Umbilical cord (tissue), 2 donors: ENCODE measurements around the gene MAP2K6. TPM values are rescaled to one million over a fixed set of nuclear protein-coding genes. Genes with fewer than 3 reads are reported as not detected.

ENCODE experiments used
- DNase-seq: peaks from one replicate; pipeline ENCODE4 v3.0.0-alpha.2; 2015; ENCODE audit warnings: low spot score
- total RNA-seq: library from RNA; depleted of rRNA; stranded (reverse); fragments of >200 nt; gene quantifications from one replicate; pipeline ENCODE4 v1.2.3, GENCODE V29; 2014; ENCODE audit warnings: low replicate concordance; ENCODE audit not compliant: insufficient read depth

The MAP2K6 gene
- total RNA-seq, 1 donor from 2014 or later = 7.9 TPM

GRCh38 chr17:69489313-69489712 lies 74.8 kb downstream of the MAP2K6 start:
- no peak for DNase-seq

GRCh38 chr17:69492410-69493071 lies 78.0 kb downstream of the MAP2K6 start:
- peak; percentile 64 for DNase-seq

- DNase-seq = no peak
Observed at GRCh38 chr17:69495787-69496186, 81.3 kb downstream of the MAP2K6 start.

- no peak for DNase-seq
Observed at GRCh38 chr17:69497161-69497560, 82.7 kb downstream of the MAP2K6 start.

- no peak for DNase-seq
Observed at GRCh38 chr17:69499318-69499717, 84.8 kb downstream of the MAP2K6 start.

GRCh38 chr17:69500911-69501429 lies 86.5 kb downstream of the MAP2K6 start:
- DNase-seq = no peak

- DNase-seq = peak; percentile 77
Observed at GRCh38 chr17:69501591-69502468, 87.3 kb downstream of the MAP2K6 start.

- no peak for DNase-seq
Observed at GRCh38 chr17:69503711-69504110, 89.2 kb downstream of the MAP2K6 start.

- no peak for DNase-seq
Observed at GRCh38 chr17:69505740-69506139, 91.2 kb downstream of the MAP2K6 start.

GRCh38 chr17:69506489-69506888 lies 92.0 kb downstream of the MAP2K6 start:
- DNase-seq = no peak

GRCh38 chr17:69508814-69509213 lies 94.3 kb downstream of the MAP2K6 start:
- no peak for DNase-seq

- no peak for DNase-seq
Observed at GRCh38 chr17:69511250-69511649, 96.8 kb downstream of the MAP2K6 start.

GRCh38 chr17:69512946-69513345 lies 98.4 kb downstream of the MAP2K6 start:
- DNase-seq = no peak

GRCh38 chr17:69516225-69516624 lies 101.7 kb downstream of the MAP2K6 start:
- DNase-seq = no peak

- DNase-seq = no peak
Observed at GRCh38 chr17:69516911-69517310, 102.4 kb downstream of the MAP2K6 start.

- no peak for DNase-seq
Observed at GRCh38 chr17:69518951-69519350, 104.5 kb downstream of the MAP2K6 start.

- peak; percentile 71 for DNase-seq
Observed at GRCh38 chr17:69523244-69523861, 108.9 kb downstream of the MAP2K6 start.

- no peak for DNase-seq
Observed at GRCh38 chr17:69524854-69525253, 110.4 kb downstream of the MAP2K6 start.

GRCh38 chr17:69525920-69526841 lies 111.7 kb downstream of the MAP2K6 start:
- peak; percentile 67 for DNase-seq

- DNase-seq = no peak
Observed at GRCh38 chr17:69528035-69528434, 113.5 kb downstream of the MAP2K6 start.
